NCI-H1436 treated with DMSO at 0.1 percent for 48 hours (cell line): ENCODE data around the gene ZNF414.
"Not testable (repeated sequence)": the region's sequence is repeated elsewhere in the genome, so short reads cannot be mapped to it uniquely, and the experiment has no call there.

Source experiments
- DNase-seq: peaks from one replicate; lab custom pipeline; 2025; lab: John Stamatoyannopoulos, UW

ZNF414 gene

GRCh38 chr19:8517551-8518442 is 3.8 kb upstream of the ZNF414 start:
- DNase-seq = no peak

GRCh38 chr19:8515317-8515716 is 1.4 kb upstream of the ZNF414 start:
- no peak for DNase-seq

- not testable (repeated sequence) for DNase-seq
Measured at GRCh38 chr19:8514505-8515009, 590 bp upstream of the ZNF414 start.

GRCh38 chr19:8513036-8513686 is 806 bp downstream of the ZNF414 start:
- DNase-seq = no peak

GRCh38 chr19:8512115-8512967 is 1.6 kb downstream of the ZNF414 start:
- no peak for DNase-seq

- no peak for DNase-seq
Measured at GRCh38 chr19:8511573-8512101, 2.3 kb downstream of the ZNF414 start.

- no peak for DNase-seq
Measured at GRCh38 chr19:8510589-8511115, 3.3 kb downstream of the ZNF414 start.

GRCh38 chr19:8506402-8506957 is 7.5 kb downstream of the ZNF414 start:
- DNase-seq = no peak

- no peak for DNase-seq
Measured at GRCh38 chr19:8505680-8506401, 8.1 kb downstream of the ZNF414 start.

GRCh38 chr19:8504919-8505318 is 9.0 kb downstream of the ZNF414 start:
- DNase-seq = no peak

GRCh38 chr19:8504171-8504570 is 9.8 kb downstream of the ZNF414 start:
- DNase-seq = no peak

GRCh38 chr19:8503510-8503909 is 10.5 kb downstream of the ZNF414 start:
- DNase-seq = no peak

GRCh38 chr19:8501981-8502380 is 12.0 kb downstream of the ZNF414 start:
- DNase-seq = no peak

GRCh38 chr19:8501516-8501915 is 12.5 kb downstream of the ZNF414 start:
- no peak for DNase-seq

GRCh38 chr19:8500158-8500557 is 13.8 kb downstream of the ZNF414 start:
- DNase-seq = no peak

- DNase-seq = no peak
Measured at GRCh38 chr19:8499048-8499833, 14.7 kb downstream of the ZNF414 start.

GRCh38 chr19:8498295-8498694 is 15.7 kb downstream of the ZNF414 start:
- DNase-seq = no peak

GRCh38 chr19:8494158-8494557 is 19.8 kb downstream of the ZNF414 start:
- DNase-seq = no peak

GRCh38 chr19:8491574-8491973 is 22.4 kb downstream of the ZNF414 start:
- DNase-seq = no peak

- DNase-seq = no peak
Measured at GRCh38 chr19:8490873-8491272, 23.1 kb downstream of the ZNF414 start.
